Esophagus muscularis mucosa (tissue), 4 donors: ENCODE measurements around the gene MNS1. TPM values are rescaled to one million over a fixed set of nuclear protein-coding genes. Genes with fewer than 3 reads are reported as not detected.

ENCODE experiments used
- DNase-seq: peaks from one replicate; pipeline ENCODE4 v3.0.0-alpha.2; 2017; ENCODE audit errors: extremely low spot score
- H3K27ac ChIP-seq, 4 donors: fragments of 200-600 bp; sonication (generic); replicated peaks in 1 of 4; 1 replicate in 3 of 4; 2 replicates in 1 of 4; pipeline ENCODE4 v1.5.1; 2016 to 2019; ENCODE audit warnings: mild to moderate bottlenecking in 1 of 4
- H3K27me3 ChIP-seq, 4 donors: fragments of 200-600 bp; sonication (generic); one replicate each; pipeline versions ENCODE4 v1.5.1 to v1.6.0; 2016 to 2019
- H3K36me3 ChIP-seq, 4 donors: fragments of 200-600 bp; sonication (generic); one replicate each; pipeline ENCODE4 v1.5.1; 2016 to 2019
- H3K4me1 ChIP-seq, 4 donors: fragments of 200-600 bp; sonication (generic); one replicate each; pipeline ENCODE4 v1.5.1; 2016 to 2019
- H3K4me3 ChIP-seq, 4 donors: fragments of 200-600 bp; sonication (generic); 1 replicate in 2 of 4; 2 replicates in 2 of 4; pipeline ENCODE4 v1.5.1; 2016 to 2019; ENCODE audit warnings: mild to moderate bottlenecking in 4 of 4, moderate library complexity in 1 of 4
- H3K9me3 ChIP-seq, 4 donors: fragments of 200-600 bp; sonication (generic); 1 replicate in 3 of 4; 2 replicates in 1 of 4; pipeline ENCODE4 v1.5.1; 2016 to 2019
- CTCF ChIP-seq, 3 experiments: fragments of 200-600 bp in 2 of 3; fragments of 450-650 bp in 1 of 3; sonication (generic) in 2 of 3; IDR thresholded peaks; one replicate each; pipeline ENCODE4 v1.5.1; 2017 to 2019; ENCODE audit warnings: antibody characterized with exemption in 3 of 3, mild to moderate bottlenecking in 2 of 3, moderate library complexity in 1 of 3
- EP300 ChIP-seq: sonication (generic); formaldehyde crosslinking; IDR thresholded peaks from one replicate; pipeline ENCODE4 v1.6.1; 2017; ENCODE audit warnings: antibody characterized with exemption
- POLR2A ChIP-seq: fragments of 450-650 bp; IDR thresholded peaks from one replicate; pipeline ENCODE4 v1.6.1; 2017; ENCODE audit warnings: antibody characterized with exemption, moderate library complexity, mild to moderate bottlenecking, low read depth
- POLR2AphosphoS5 ChIP-seq, 2 donors: sonication (generic); formaldehyde crosslinking; IDR thresholded peaks; one replicate each; pipeline ENCODE4 v1.6.1; 2017; ENCODE audit warnings: antibody characterized with exemption in 2 of 2
- WGBS: methylation state at CpG from one replicate; pipeline ENCODE4 v1.1.5; 2018; 5-methylcytosine and 5-hydroxymethylcytosine counted together
- intact Hi-C: fragments of 100-400 bp; cut with DNase I; formaldehyde crosslinking; loops from one replicate; pipeline ENCODE4 v1.15.1; 2023
- total RNA-seq, 4 donors: library from RNA; depleted of rRNA; stranded (reverse); fragments of >200 nt; gene quantifications; one replicate each; pipeline versions ENCODE4 v1.1.0 to v1.2.1, GENCODE V29; 2016

The MNS1 gene
- total RNA-seq, 4 donors from 2014 or later = 0.42 to 0.66 (median 0.49) TPM

GRCh38 chr15:56456229-56456628, 8.7 kb downstream of the MNS1 start:
- H3K36me3 ChIP-seq = no peaks in the 10 kb centered on the region
- no peak for TF ChIP-seq POLR2A
- no peak for TF ChIP-seq EP300
- no peak for TF ChIP-seq CTCF (IDR thresholded peaks at IDR 0.05)
- no peak for TF ChIP-seq POLR2AphosphoS5 (IDR thresholded peaks at IDR 0.05)
- no peak overlapping the region for H3K27ac ChIP-seq
- no peaks in the 10 kb centered on the region for H3K27me3 ChIP-seq
- WGBS = 92% methylated on average over 3 of the region's 3 CpGs
- H3K9me3 ChIP-seq = no peaks in the 10 kb centered on the region
- H3K4me1 ChIP-seq = no peaks in the 10 kb centered on the region
- H3K4me3 ChIP-seq = no peak overlapping the region
- intact Hi-C loops = no loop called here
- DNase-seq = no peak

GRCh38 chr15:56454836-56455235, 10.1 kb downstream of the MNS1 start:
- intact Hi-C loops = no loop called here
- no peaks in the 10 kb centered on the region for H3K4me1 ChIP-seq
- no peaks in the 10 kb centered on the region for H3K27me3 ChIP-seq
- no peak overlapping the region for H3K4me3 ChIP-seq
- H3K27ac ChIP-seq = no peak overlapping the region
- no peak for DNase-seq
- 84% methylated on average over 1 of the region's 1 CpG for WGBS
- H3K36me3 ChIP-seq = no peaks in the 10 kb centered on the region
- TF ChIP-seq POLR2A (no peak), EP300 (no peak), POLR2AphosphoS5 (IDR thresholded peaks at IDR 0.05) (no peak), CTCF (IDR thresholded peaks at IDR 0.05) (no peak)
- no peaks in the 10 kb centered on the region for H3K9me3 ChIP-seq

GRCh38 chr15:56445746-56446145, 19.2 kb downstream of the MNS1 start:
- TF ChIP-seq POLR2AphosphoS5 (IDR thresholded peaks at IDR 0.05) (no peak), POLR2A (no peak), CTCF (IDR thresholded peaks at IDR 0.05) (no peak), EP300 (no peak)
- WGBS = 92% methylated on average over 5 of the region's 5 CpGs
- no peaks in the 10 kb centered on the region for H3K27me3 ChIP-seq
- no peaks in the 10 kb centered on the region for H3K36me3 ChIP-seq
- H3K4me1 ChIP-seq = no peaks in the 10 kb centered on the region
- no peaks in the 10 kb centered on the region for H3K9me3 ChIP-seq
- H3K27ac ChIP-seq = no peak overlapping the region
- no peak overlapping the region for H3K4me3 ChIP-seq
- intact Hi-C loops = no loop called here
- DNase-seq = no peak

GRCh38 chr15:56442354-56442753, 22.6 kb downstream of the MNS1 start:
- H3K27ac ChIP-seq = no peak overlapping the region
- no peaks in the 10 kb centered on the region for H3K36me3 ChIP-seq
- WGBS = 98% methylated on average over 3 of the region's 3 CpGs
- TF ChIP-seq POLR2AphosphoS5 (IDR thresholded peaks at IDR 0.05) (no peak), EP300 (no peak), POLR2A (no peak), CTCF (IDR thresholded peaks at IDR 0.05) (no peak)
- no peaks in the 10 kb centered on the region for H3K4me1 ChIP-seq
- DNase-seq = no peak
- intact Hi-C loops = no loop called here
- H3K9me3 ChIP-seq = peaks cover 0 to 4% (median 0%) of the 10 kb centered on the region in 4 donors
- no peaks in the 10 kb centered on the region for H3K27me3 ChIP-seq
- H3K4me3 ChIP-seq = no peak overlapping the region

- WGBS = 88% methylated on average over 1 of the region's 1 CpG
- no peaks in the 10 kb centered on the region for H3K27me3 ChIP-seq
- intact Hi-C loops = no loop called here
- no peak for TF ChIP-seq POLR2AphosphoS5 (IDR thresholded peaks at IDR 0.05)
- TF ChIP-seq CTCF (IDR thresholded peaks at IDR 0.05) = no peak
- TF ChIP-seq EP300 = no peak
- no peak for TF ChIP-seq POLR2A
- no peak overlapping the region for H3K4me3 ChIP-seq
- no peak overlapping the region for H3K27ac ChIP-seq
- H3K9me3 ChIP-seq = peaks cover 0 to 4% (median 0%) of the 10 kb centered on the region in 4 donors
- no peaks in the 10 kb centered on the region for H3K4me1 ChIP-seq
- DNase-seq = no peak
- H3K36me3 ChIP-seq = no peaks in the 10 kb centered on the region
Measured at GRCh38 chr15:56440214-56440770, 24.6 kb downstream of the MNS1 start.
